Karpas-422 (cell line): Measurements from ENCODE around the gene ATG10. TPM values are rescaled to one million over a fixed set of nuclear protein-coding genes. Genes with fewer than 3 reads are reported as not detected.

Experiments used
- DNase-seq: peaks from one replicate; pipeline ENCODE4 v3.0.0-alpha.2; 2015
- H2AFZ ChIP-seq: fragments of 200-600 bp; sonication (generic); 2 replicates; pipeline ENCODE4 v1.6.1; 2014; ENCODE audit warnings: antibody characterized with exemption, low read length, mixed read lengths
- H3K27ac ChIP-seq: fragments of 200-600 bp; sonication (generic); 2 replicates; pipeline ENCODE4 v1.5.1; 2014; ENCODE audit warnings: mild to moderate bottlenecking, low read length, moderate library complexity
- H3K27me3 ChIP-seq: fragments of 200-600 bp; sonication (generic); 2 replicates; pipeline ENCODE4 v1.6.1; 2014; ENCODE audit warnings: low read length, mixed read lengths
- H3K36me3 ChIP-seq: fragments of 200-600 bp; sonication (generic); 2 replicates; pipeline ENCODE4 v1.6.1; 2014; ENCODE audit warnings: low read length, mixed read lengths; ENCODE audit not compliant: insufficient read depth
- H3K4me1 ChIP-seq: fragments of 200-600 bp; sonication (generic); 2 replicates; pipeline ENCODE4 v1.6.1; 2014; ENCODE audit warnings: mild to moderate bottlenecking, low read length, mixed read lengths
- H3K4me2 ChIP-seq: fragments of 200-600 bp; sonication (generic); 2 replicates; pipeline ENCODE4 v1.6.1; 2014; ENCODE audit warnings: low read length, low read depth, mild to moderate bottlenecking; ENCODE audit not compliant: poor library complexity, severe bottlenecking
- H3K4me3 ChIP-seq: fragments of 200-600 bp; sonication (generic); 2 replicates; pipeline ENCODE4 v1.5.1; 2014; ENCODE audit warnings: mild to moderate bottlenecking, antibody characterized with exemption, low read length, mixed read lengths
- H3K79me2 ChIP-seq: fragments of 200-600 bp; sonication (generic); 2 replicates; pipeline ENCODE4 v1.6.1; 2014; ENCODE audit warnings: mild to moderate bottlenecking, low read length, mixed read lengths
- H3K9ac ChIP-seq: fragments of 200-600 bp; sonication (generic); 2 replicates; pipeline ENCODE4 v1.6.0; 2014; ENCODE audit warnings: low read length
- H3K9me2 ChIP-seq: fragments of 200-600 bp; sonication (generic), shearing (Covaris generic); replicated peaks from 2 replicates; pipeline ENCODE4 v1.6.0; 2014; ENCODE audit warnings: mild to moderate bottlenecking, low read length, moderate library complexity; ENCODE audit not compliant: insufficient read depth
- H3K9me3 ChIP-seq: fragments of 300-700, 200-600 bp; sonication (generic); 2 replicates; pipeline ENCODE4 v1.6.1; 2014; ENCODE audit warnings: low read length, mixed read lengths
- H4K20me1 ChIP-seq: fragments of 200-600 bp; sonication (generic); 2 replicates; pipeline ENCODE4 v1.6.1; 2014; ENCODE audit warnings: mild to moderate bottlenecking, antibody characterized with exemption, low read length, low read depth; ENCODE audit not compliant: insufficient read depth
- total RNA-seq: library from RNA; depleted of rRNA; stranded (reverse); fragments of >200 nt; shearing (Covaris generic); gene quantifications from 2 replicates; pipeline ENCODE4 v1.2.3, GENCODE V29; 2014; ENCODE audit warnings: low replicate concordance

Gene ATG10
- total RNA-seq, 1 experiment from 2014 or later = 16.8 TPM

DNA sequence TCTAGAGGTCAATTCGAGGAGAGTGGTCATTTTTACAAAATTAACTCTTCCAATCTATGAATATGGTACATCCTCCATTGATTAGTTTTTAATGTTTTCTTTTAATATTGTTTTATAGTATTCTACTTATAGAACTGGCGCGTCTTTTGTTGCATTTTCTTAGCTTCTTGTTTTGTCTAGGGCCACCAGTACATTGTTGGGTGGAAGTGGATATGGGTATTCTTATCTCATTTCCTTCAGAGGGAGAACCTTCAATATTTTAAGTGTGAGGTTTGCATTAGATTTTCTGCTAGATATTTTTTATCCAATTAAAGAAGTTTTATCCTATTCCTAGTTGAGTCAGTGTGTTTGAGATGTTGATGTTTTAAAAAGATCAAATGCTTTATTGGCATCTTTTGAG is 236.5 kb downstream of the ATG10 start:
- no peaks in the 10 kb centered on the region for H4K20me1 ChIP-seq
- no peak for DNase-seq

DNA sequence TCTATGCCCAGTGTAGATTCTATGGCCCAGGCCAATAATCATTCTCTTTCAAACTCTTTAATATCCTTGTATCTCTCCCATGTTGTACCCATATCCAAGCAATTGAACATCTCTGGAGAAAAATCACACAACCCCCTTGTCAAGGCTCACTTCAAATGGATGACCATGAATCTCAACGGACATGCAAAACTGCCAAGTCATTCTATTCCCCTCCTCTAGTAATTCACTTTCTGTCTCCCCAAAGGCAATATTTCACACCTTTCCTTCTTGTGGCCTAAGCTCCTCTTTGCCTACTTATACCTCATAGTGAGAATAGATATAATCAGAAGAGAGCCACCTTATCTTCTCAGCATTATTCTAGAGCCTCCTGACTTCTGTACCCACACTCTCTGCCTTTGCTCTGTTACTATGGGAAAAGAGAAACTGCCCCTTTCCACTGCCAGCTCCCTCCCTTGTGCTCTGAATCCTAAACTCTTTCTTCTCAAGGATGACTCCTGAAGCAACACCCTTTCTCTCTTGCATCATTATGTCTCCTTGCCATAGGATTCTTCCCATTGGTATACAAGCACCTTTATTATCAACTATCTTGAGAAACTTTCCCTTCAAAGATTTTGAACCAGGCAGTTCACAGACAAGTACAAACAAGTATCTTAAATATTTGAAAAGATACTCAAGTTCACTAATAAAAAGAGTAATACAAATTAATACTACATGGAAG is 240.2 kb downstream of the ATG10 start:
- Histone ChIP-seq H3K27ac (no peak overlapping the region), H3K9me3 (no peaks in the 10 kb centered on the region), H3K4me3 (no peak overlapping the region), H2AFZ (no peak overlapping the region), H4K20me1 (no peaks in the 10 kb centered on the region), H3K4me1 (no peaks in the 10 kb centered on the region), H3K4me2 (no peak overlapping the region), H3K9ac (no peak overlapping the region), H3K27me3 (no peaks in the 10 kb centered on the region), H3K9me2 (no peaks in the 10 kb centered on the region), H3K36me3 (no peaks in the 10 kb centered on the region), H3K79me2 (no peaks in the 10 kb centered on the region)
- no peak for DNase-seq

More for the DNA sequence above, 236.5 kb downstream of the ATG10 start:
- Histone ChIP-seq H3K4me3 (no peak overlapping the region), H2AFZ (no peak overlapping the region), H3K4me2 (no peak overlapping the region), H3K36me3 (no peaks in the 10 kb centered on the region), H3K9me3 (no peaks in the 10 kb centered on the region), H3K27me3 (no peaks in the 10 kb centered on the region), H3K27ac (no peak overlapping the region), H3K9ac (no peak overlapping the region), H3K79me2 (no peaks in the 10 kb centered on the region), H3K9me2 (no peaks in the 10 kb centered on the region), H3K4me1 (no peaks in the 10 kb centered on the region)

DNA sequence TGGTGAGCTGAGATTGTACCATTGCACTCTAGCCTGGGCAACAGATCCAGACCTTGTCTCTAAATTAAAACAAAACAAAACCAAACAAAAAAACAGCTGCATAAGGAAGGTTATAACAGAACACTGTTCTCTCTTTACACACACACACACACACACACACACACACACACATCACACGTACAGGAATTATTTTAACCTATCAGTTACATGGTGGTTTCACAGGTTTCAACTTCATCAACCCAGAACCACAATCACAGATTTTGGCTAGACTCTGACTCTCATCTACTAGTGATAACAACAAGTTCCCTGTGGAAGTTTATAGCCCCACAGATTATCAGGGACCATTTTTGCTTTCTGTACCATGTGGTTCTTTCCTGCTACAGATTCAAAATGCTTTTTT is 246.1 kb downstream of the ATG10 start:
- no peak for DNase-seq
- peaks cover 17% of the 10 kb centered on the region for H3K4me1 ChIP-seq
- no peaks in the 10 kb centered on the region for H3K9me3 ChIP-seq
- no peaks in the 10 kb centered on the region for H3K79me2 ChIP-seq
- H3K27me3 ChIP-seq = no peaks in the 10 kb centered on the region
- no peak overlapping the region for H3K4me3 ChIP-seq
- H3K4me2 ChIP-seq = no peak overlapping the region
- no peaks in the 10 kb centered on the region for H3K36me3 ChIP-seq
- H2AFZ ChIP-seq = no peak overlapping the region
- H3K27ac ChIP-seq = no peak overlapping the region
- H3K9ac ChIP-seq = no peak overlapping the region
- H3K9me2 ChIP-seq = no peaks in the 10 kb centered on the region
- H4K20me1 ChIP-seq = no peaks in the 10 kb centered on the region

DNA sequence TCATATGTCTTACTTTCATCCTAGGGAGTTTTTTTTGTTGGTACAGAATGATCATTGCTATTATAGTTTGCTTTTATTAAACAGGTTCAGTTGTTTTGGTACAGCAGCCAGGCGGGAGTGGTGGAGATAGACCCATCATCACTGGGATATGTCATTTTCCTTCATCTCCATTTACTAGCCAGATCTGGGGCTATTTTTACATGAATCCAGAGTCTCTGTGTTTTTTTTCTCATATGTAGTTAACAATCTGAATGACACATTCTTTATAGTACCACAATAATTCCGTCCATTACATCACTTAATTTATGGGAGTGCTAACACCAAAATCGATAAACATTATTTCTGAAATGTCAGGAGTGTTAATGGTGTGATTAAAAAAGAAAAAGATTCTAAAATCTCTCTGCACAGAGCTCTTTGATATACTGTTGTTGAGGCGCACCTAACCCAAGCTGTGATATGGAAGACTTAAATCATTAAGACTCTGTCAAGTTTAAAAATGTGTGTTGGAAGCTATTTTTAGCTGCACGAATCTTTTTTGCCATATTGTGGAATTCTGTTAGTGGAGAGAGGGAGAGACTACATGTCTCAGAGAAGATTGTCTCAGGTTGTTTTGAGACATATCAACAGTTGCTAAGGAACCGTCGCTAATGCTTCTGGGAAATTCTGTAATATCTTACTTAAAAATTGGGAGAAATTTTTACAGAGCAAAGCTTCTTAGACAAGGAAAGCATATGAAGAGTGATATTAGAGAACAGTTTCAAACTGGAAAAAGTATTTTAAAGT is 246.7 kb downstream of the ATG10 start:
- H3K9me3 ChIP-seq = no peaks in the 10 kb centered on the region
- no peaks in the 10 kb centered on the region for H3K79me2 ChIP-seq
- H3K4me1 ChIP-seq = peaks cover 18% of the 10 kb centered on the region
- H3K27me3 ChIP-seq = no peaks in the 10 kb centered on the region
- H4K20me1 ChIP-seq = no peaks in the 10 kb centered on the region
- H3K4me2 ChIP-seq = no peak overlapping the region
- H3K9ac ChIP-seq = no peak overlapping the region
- H3K36me3 ChIP-seq = no peaks in the 10 kb centered on the region
- no peak overlapping the region for H3K27ac ChIP-seq
- no peak for DNase-seq
- no peak overlapping the region for H3K4me3 ChIP-seq
- no peaks in the 10 kb centered on the region for H3K9me2 ChIP-seq
- H2AFZ ChIP-seq = no peak overlapping the region

DNA sequence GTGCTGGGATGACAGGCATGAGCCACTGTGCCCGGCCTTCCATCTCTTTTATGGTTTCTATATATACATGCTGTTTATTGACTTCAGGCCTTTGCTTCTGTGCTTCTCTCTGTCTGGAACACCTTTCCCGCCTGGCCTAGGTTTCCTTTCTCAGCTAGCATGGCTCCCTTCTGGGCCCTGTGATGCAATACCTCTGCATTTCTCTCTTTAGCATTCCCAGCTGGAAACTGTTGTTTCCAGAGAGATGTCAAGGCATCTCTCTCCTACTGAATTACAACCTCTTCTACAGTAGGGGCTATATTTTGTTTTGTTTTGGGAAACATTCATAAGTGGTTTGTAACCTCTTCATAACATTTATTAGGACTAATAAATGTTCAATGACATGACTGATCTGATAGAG is 249.2 kb downstream of the ATG10 start:
- Histone ChIP-seq H3K9me3 (no peaks in the 10 kb centered on the region), H3K4me1 (peaks cover 37% of the 10 kb centered on the region), H3K27me3 (no peaks in the 10 kb centered on the region), H3K9me2 (no peaks in the 10 kb centered on the region), H3K79me2 (no peaks in the 10 kb centered on the region), H2AFZ (no peak overlapping the region), H3K36me3 (no peaks in the 10 kb centered on the region), H3K4me2 (no peak overlapping the region), H3K4me3 (no peak overlapping the region), H3K9ac (no peak overlapping the region), H3K27ac (no peak overlapping the region), H4K20me1 (no peaks in the 10 kb centered on the region)
- DNase-seq = no peak

DNA sequence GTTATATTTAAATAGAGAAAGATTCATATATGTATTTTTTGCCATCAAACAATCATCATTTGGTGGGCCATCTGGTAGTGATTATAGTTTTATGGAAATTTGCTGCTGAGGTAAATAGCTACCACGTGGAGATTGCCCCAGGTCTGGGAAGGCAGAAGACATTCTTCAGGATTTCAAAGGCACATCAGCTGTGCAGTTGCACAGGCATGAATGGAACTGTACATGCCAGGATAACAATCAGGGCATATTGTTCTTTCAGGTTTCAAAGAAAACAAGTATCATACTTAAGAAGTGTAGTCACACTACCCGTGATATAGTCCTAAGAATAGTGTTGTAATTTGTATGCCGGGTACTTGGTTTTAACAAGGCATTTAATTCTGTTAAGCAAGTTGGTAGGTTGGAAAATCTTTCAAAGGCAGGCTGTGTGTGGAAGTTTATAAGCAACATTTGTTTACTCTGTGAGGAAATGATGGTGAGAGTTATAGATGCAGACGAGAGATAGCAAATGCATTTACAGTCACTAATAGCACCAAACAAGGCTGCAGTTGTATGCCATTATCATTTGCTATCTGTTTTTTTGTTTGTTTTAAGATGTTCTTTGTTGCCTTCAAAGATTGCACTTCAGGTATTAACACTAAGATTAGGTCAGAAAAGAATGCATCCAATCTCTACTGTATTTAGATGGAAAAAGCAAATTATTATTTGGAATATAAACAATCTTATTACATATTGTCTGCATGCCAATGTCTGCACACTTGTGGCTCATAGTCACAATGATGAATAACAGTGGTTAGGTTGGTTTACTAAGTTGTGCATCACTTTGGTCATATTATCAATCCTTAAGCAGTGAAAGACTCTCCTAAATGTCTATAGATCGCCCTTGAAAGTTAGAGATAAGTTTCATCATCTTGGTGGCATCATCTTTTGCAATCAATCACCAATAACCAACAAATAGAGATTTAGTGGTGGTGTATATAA is 251.1 kb downstream of the ATG10 start:
- no peak overlapping the region for H3K4me2 ChIP-seq
- H3K79me2 ChIP-seq = no peaks in the 10 kb centered on the region
- H3K9ac ChIP-seq = no peak overlapping the region
- H3K27ac ChIP-seq = no peak overlapping the region
- H3K9me3 ChIP-seq = no peaks in the 10 kb centered on the region
- H3K4me3 ChIP-seq = no peak overlapping the region
- no peaks in the 10 kb centered on the region for H3K27me3 ChIP-seq
- H4K20me1 ChIP-seq = no peaks in the 10 kb centered on the region
- peaks cover 37% of the 10 kb centered on the region for H3K4me1 ChIP-seq
- no peak for DNase-seq
- H2AFZ ChIP-seq = no peak overlapping the region
- H3K36me3 ChIP-seq = no peaks in the 10 kb centered on the region
- H3K9me2 ChIP-seq = no peaks in the 10 kb centered on the region

DNA sequence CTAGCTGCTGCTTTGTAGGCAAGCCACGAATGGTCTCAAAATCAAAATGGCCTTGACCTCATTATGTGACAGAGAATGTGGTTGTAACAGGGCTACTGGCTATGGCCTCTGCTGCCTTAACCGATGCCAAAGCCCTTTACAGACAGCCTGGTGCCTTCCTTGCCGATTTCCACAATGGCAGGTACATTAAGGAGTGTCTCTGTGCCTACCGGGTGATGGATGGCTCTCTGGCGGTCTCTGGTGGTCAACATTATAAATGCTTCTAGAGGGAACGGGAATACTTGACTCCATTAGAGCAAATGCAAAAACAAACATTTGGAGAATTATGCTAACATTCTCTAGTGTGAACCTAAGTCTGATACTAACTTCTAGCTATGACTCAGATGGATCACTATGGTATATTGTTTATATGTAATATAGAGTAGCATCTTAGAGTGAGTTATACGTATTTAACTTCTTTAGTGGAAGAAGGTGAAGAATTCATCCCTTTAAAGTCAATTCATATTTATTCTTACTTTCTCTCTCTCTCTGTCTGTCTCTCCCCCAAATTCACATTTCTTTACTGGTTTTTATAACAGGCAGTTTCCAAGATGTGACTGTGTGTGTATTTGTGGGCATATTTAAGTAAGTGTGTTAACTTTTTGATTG is 253.8 kb downstream of the ATG10 start:
- no peak overlapping the region for H2AFZ ChIP-seq
- H3K27ac ChIP-seq = no peak overlapping the region
- H3K4me2 ChIP-seq = peak overlapping the region; percentile 30
- H3K9me2 ChIP-seq = no peaks in the 10 kb centered on the region
- no peaks in the 10 kb centered on the region for H4K20me1 ChIP-seq
- DNase-seq = peak; percentile 90
- H3K9me3 ChIP-seq = no peaks in the 10 kb centered on the region
- no peak overlapping the region for H3K9ac ChIP-seq
- H3K4me1 ChIP-seq = peaks cover 37% of the 10 kb centered on the region
- H3K36me3 ChIP-seq = no peaks in the 10 kb centered on the region
- no peak overlapping the region for H3K4me3 ChIP-seq
- no peaks in the 10 kb centered on the region for H3K79me2 ChIP-seq
- no peaks in the 10 kb centered on the region for H3K27me3 ChIP-seq
